ENCODE data around the gene AMPD2. TPM values are rescaled to one million over a fixed set of nuclear protein-coding genes. Genes with fewer than 3 reads are reported as not detected.

AMPD2 gene
- total and polyA plus RNA-seq, 9 of the 15 experiments (the other 6 are each of a cell fraction or from before 2014, with no cell fraction given): 2.0 to 77.7 (median 28.2) TPM

- ATAC-seq (no peak), FAIRE-seq (no peak), DNase-seq (ENCODE audit: extremely low read depth in 1 of 4, low spot score in 3 of 4) (no peak)
- WGBS (ENCODE audit: insufficient coverage, low coverage, missing lambda C conversion rate): 79% methylated on average over 3 of the region's 3 CpGs
- Histone ChIP-seq H2AFZ (ENCODE audit: low read depth, low read length) (no peak overlapping the region), H3K36me3 (ENCODE audit: control insufficient read depth, insufficient read depth, low read length) (peaks cover 84% of the 10 kb centered on the region), H3K27me3 (ENCODE audit: control insufficient read depth in 2 of 2, insufficient read depth in 2 of 2, low read length in 2 of 2) (no peaks in the 10 kb centered on the region), H3K4me2 (ENCODE audit: insufficient read depth, low read length) (no peak overlapping the region), H3K4me3 (no peak overlapping the region), H3K4me1 (replicated peaks in 1 of 2; ENCODE audit: control insufficient read depth in 2 of 2, insufficient read depth in 2 of 2, low read length in 2 of 2) (no peaks in the 10 kb centered on the region), H4K20me1 (replicated peaks; ENCODE audit: control insufficient read depth, insufficient read depth, low read length) (no peaks in the 10 kb centered on the region), H3K9me1 (ENCODE audit: control insufficient read depth, insufficient read depth, low read length) (no peaks in the 10 kb centered on the region), H3K27ac (ENCODE audit: extremely low read depth, low read depth, low read length) (no peak overlapping the region), H3K9me3 (replicated peaks; ENCODE audit: control insufficient read depth, insufficient read depth, low read depth, low read length) (no peaks in the 10 kb centered on the region), H3K9ac (ENCODE audit: insufficient read depth in 1 of 2, low read depth in 2 of 2, low read length in 2 of 2) (no peak overlapping the region), H3K79me2 (ENCODE audit: control insufficient read depth, insufficient read depth, low read length) (no peaks in the 10 kb centered on the region)
- no peak for TF ChIP-seq CHAMP1 (IDR thresholded peaks at IDR 0.05)
- no peak for TF ChIP-seq CEBPG (CRISPR knock-in tag; IDR thresholded peaks at IDR 0.05)
- TF ChIP-seq CEBPG (tag; conservative IDR thresholded peaks at IDR 0.05 in 1 of 2, IDR thresholded peaks at IDR 0.05 in 1 of 2): no peak
- no peak for TF ChIP-seq PHB (CRISPR knock-in tag; IDR thresholded peaks at IDR 0.05)
- no peak for TF ChIP-seq SMARCA5 (IDR thresholded peaks at IDR 0.05)
- TF ChIP-seq LCOR (CRISPR knock-in tag; IDR thresholded peaks at IDR 0.05): no peak
- TF ChIP-seq PHB2 (IDR thresholded peaks at IDR 0.05; ENCODE audit: low read depth): no peak
- no peak for TF ChIP-seq FOS (IDR thresholded peaks at IDR 0.05; ENCODE audit: extremely low read depth, insufficient read length)
- BruUV-seq (replicated peaks): no TSS peak
- intact Hi-C loops (cut with micrococcal nuclease): no loop called here
- POLR2A ChIA-PET: no interaction called here
- CTCF ChIA-PET (ENCODE audit: low intra/inter-chr PET ratio): no interaction called here
- in situ Hi-C loops (cut with MboI): no loop called here
Observed at GRCh38 chr1:109586055-109586454, 33.6 kb upstream of the AMPD2 start.
